ENCODE data around the gene INTS14. TPM values are rescaled to one million over a fixed set of nuclear protein-coding genes. Genes with fewer than 3 reads are reported as not detected.

INTS14 gene
- 17.5 TPM for total RNA-seq

GRCh38 chr15:65610871-65611718 is at the start of gene INTS14:
TSS of gene INTS14 (minus strand) at chr15:65611131. CDS start at chr15:65607380, 3,751 bp downstream.
- FAIRE-seq, result no peak

GRCh38 chr15:65659502-65660052 is 48.6 kb upstream of the INTS14 start:
- no peak for FAIRE-seq
- DNase-seq (ENCODE audit: low spot score in 2 of 2), result no peak

More at GRCh38 chr15:65610871-65611718, at the start of gene INTS14:
- peak; percentile 90 to 95 for DNase-seq (ENCODE audit: low spot score in 2 of 2)

GRCh38 chr15:65655457-65655856 is 44.5 kb upstream of the INTS14 start:
- no peak for DNase-seq (ENCODE audit: low spot score in 2 of 2)
- FAIRE-seq, result no peak

- DNase-seq (ENCODE audit: low spot score in 2 of 2) (no peak), FAIRE-seq (no peak)
Measured at GRCh38 chr15:65655026-65655425, 44.1 kb upstream of the INTS14 start.

GRCh38 chr15:65653801-65654521 is 43.0 kb upstream of the INTS14 start:
- DNase-seq (ENCODE audit: low spot score in 2 of 2), result no peak
- no peak for FAIRE-seq

- DNase-seq (ENCODE audit: low spot score in 2 of 2) (no peak), FAIRE-seq (no peak)
Measured at GRCh38 chr15:65653341-65653740, 42.4 kb upstream of the INTS14 start.

GRCh38 chr15:65651831-65652749 is 41.2 kb upstream of the INTS14 start:
- FAIRE-seq (no peak), DNase-seq (ENCODE audit: low spot score in 2 of 2) (no peak)

GRCh38 chr15:65651042-65651322 is 40.1 kb upstream of the INTS14 start:
- DNase-seq (ENCODE audit: low spot score in 2 of 2), result no peak

GRCh38 chr15:65650312-65651041 is 39.5 kb upstream of the INTS14 start:
- no peak for FAIRE-seq

More at GRCh38 chr15:65651042-65651322, 40.1 kb upstream of the INTS14 start:
- no peak for FAIRE-seq

GRCh38 chr15:65646486-65646885 is 35.6 kb upstream of the INTS14 start:
- no peak for FAIRE-seq
- DNase-seq (ENCODE audit: low spot score in 2 of 2), result no peak

More at GRCh38 chr15:65650312-65651041, 39.5 kb upstream of the INTS14 start:
- no peak for DNase-seq (ENCODE audit: low spot score in 2 of 2)

- FAIRE-seq (no peak), DNase-seq (ENCODE audit: low spot score in 2 of 2) (no peak)
Measured at GRCh38 chr15:65645392-65645791, 34.5 kb upstream of the INTS14 start.

GRCh38 chr15:65644282-65644681 is 33.4 kb upstream of the INTS14 start:
- DNase-seq (ENCODE audit: low spot score in 2 of 2) (no peak), FAIRE-seq (no peak)

GRCh38 chr15:65642594-65642993 is 31.7 kb upstream of the INTS14 start:
- FAIRE-seq, result no peak
- no peak for DNase-seq (ENCODE audit: low spot score in 2 of 2)

GRCh38 chr15:65641768-65642475 is 31.0 kb upstream of the INTS14 start:
- DNase-seq (ENCODE audit: low spot score in 2 of 2) (no peak), FAIRE-seq (no peak)

- DNase-seq (ENCODE audit: low spot score in 2 of 2), result no peak
Measured at GRCh38 chr15:65639509-65639908, 28.6 kb upstream of the INTS14 start.

GRCh38 chr15:65638681-65639089 is 27.8 kb upstream of the INTS14 start:
- peak; percentile 77 for FAIRE-seq
- DNase-seq (ENCODE audit: low spot score in 2 of 2), result peak; percentile 41 to 76

More at GRCh38 chr15:65639509-65639908, 28.6 kb upstream of the INTS14 start:
- FAIRE-seq, result no peak

GRCh38 chr15:65638109-65638508 is 27.2 kb upstream of the INTS14 start:
- no peak for FAIRE-seq
- DNase-seq (ENCODE audit: low spot score in 2 of 2), result no peak

GRCh38 chr15:65634356-65634755 is 23.4 kb upstream of the INTS14 start:
- FAIRE-seq, result no peak

GRCh38 chr15:65633752-65634151 is 22.8 kb upstream of the INTS14 start:
- no peak for DNase-seq (ENCODE audit: low spot score in 2 of 2)
- FAIRE-seq, result no peak

More at GRCh38 chr15:65634356-65634755, 23.4 kb upstream of the INTS14 start:
- DNase-seq (ENCODE audit: low spot score in 2 of 2), result no peak
